Hepatocyte (in vitro differentiated cells): ENCODE data around the gene HOXB1.

Source experiments
- CTCF ChIP-seq: fragments of 200-600 bp; sonication (generic); IDR thresholded peaks from 2 replicates; pipeline ENCODE4 v1.5.1; 2016; ENCODE audit warnings: antibody characterized with exemption, mild to moderate bottlenecking; ENCODE audit not compliant: poor library complexity
- EZH2 ChIP-seq: fragments of 200-600 bp; sonication (generic); IDR thresholded peaks from 2 replicates; pipeline ENCODE4 v1.6.1; 2016; ENCODE audit warnings: antibody characterized with exemption, mild to moderate bottlenecking, borderline replicate concordance
- EZH2phosphoT487 ChIP-seq: fragments of 200-600 bp; sonication (generic); IDR thresholded peaks from one replicate; pipeline ENCODE4 v1.6.1; 2018; ENCODE audit warnings: antibody characterized with exemption, mild to moderate bottlenecking, low read depth, moderate library complexity; ENCODE audit not compliant: unreplicated experiment, severe bottlenecking

- TF ChIP-seq CTCF (no peak), EZH2 (no peak), EZH2phosphoT487 (no peak)
These were observed 2.5 kb downstream of the HOXB1 start for GRCh38 chr17:48528153-48528935.
